CD4-positive, alpha-beta T cell treated with Interleukin-15 for 1 hour (primary cell): ENCODE results near the gene PPP1R12B.

Source experiments
- DNase-seq: peaks from one replicate; pipeline ENCODE4 v3.0.0-alpha.2; 2020

The PPP1R12B gene, protein sequence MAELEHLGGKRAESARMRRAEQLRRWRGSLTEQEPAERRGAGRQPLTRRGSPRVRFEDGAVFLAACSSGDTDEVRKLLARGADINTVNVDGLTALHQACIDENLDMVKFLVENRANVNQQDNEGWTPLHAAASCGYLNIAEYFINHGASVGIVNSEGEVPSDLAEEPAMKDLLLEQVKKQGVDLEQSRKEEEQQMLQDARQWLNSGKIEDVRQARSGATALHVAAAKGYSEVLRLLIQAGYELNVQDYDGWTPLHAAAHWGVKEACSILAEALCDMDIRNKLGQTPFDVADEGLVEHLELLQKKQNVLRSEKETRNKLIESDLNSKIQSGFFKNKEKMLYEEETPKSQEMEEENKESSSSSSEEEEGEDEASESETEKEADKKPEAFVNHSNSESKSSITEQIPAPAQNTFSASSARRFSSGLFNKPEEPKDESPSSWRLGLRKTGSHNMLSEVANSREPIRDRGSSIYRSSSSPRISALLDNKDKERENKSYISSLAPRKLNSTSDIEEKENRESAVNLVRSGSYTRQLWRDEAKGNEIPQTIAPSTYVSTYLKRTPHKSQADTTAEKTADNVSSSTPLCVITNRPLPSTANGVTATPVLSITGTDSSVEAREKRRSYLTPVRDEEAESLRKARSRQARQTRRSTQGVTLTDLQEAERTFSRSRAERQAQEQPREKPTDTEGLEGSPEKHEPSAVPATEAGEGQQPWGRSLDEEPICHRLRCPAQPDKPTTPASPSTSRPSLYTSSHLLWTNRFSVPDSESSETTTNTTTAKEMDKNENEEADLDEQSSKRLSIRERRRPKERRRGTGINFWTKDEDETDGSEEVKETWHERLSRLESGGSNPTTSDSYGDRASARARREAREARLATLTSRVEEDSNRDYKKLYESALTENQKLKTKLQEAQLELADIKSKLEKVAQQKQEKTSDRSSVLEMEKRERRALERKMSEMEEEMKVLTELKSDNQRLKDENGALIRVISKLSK

GRCh38 chr1:202348509-202349205 is at the start of gene PPP1R12B:
TSS of gene PPP1R12B (plus strand) at chr1:202348699. CDS start at chr1:202348852, 153 bp downstream.
- peak; percentile 98 for DNase-seq

DNA sequence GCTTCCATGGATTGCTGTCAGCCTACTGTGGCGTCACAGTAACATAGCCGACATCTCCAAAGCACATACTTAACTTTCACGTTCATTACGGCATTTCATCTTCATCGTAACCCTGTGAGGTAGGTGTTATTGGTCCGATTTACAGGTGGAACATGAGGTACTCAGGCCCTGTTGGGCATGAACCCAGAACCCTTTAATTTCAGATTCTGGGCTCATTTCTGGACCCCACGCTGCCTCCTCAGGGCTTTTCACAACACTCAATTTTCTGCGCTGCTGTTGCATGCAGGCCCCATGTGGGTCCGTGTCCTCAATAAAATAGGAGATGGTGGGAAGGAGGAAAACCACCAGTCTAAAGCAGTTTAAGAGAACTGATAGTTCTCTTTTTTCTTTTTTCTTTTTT is 46.3 kb upstream of the PPP1R12B start:
- DNase-seq, result no peak

DNA sequence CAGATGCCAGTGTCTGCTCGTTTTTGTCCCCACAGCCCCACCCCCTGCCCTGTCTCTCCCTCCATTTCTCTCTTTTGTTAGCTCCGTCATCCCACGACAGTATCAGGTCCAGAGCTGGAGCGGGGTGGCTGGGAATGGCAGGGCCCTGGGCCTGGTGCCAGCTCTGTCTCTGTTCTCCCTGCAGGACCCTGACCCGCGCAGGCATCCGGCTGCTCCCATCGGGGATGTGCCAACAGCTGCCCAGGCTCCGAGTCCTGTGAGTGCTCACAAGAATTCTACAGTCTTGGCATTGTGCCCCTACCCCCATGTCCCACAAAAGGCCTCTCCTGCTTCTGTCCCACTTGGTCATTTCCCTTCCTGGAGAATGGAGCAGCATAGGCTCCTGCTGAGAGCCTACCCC is 44.1 kb upstream of the PPP1R12B start:
- DNase-seq, result no peak

DNA sequence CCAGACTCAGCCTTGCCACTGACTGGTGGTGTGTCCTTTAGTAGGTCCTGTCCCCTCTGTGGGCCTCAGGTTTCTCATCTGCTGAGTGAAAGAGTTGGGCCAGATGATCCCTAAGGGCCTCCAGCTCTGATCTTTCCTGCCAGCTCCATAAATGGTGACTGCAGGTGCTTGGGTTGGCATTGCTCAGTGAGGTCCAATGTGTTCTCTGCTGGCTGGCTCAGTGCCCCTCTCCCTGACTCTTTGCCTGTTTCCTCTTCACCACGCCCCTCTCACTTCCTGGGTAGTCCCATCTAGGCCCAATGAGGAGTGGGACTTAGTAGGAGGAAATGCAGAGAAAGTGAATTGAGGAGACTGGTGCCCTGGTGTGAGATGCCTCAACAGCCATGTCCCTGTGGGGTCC is 43.3 kb upstream of the PPP1R12B start:
- no peak for DNase-seq

DNA sequence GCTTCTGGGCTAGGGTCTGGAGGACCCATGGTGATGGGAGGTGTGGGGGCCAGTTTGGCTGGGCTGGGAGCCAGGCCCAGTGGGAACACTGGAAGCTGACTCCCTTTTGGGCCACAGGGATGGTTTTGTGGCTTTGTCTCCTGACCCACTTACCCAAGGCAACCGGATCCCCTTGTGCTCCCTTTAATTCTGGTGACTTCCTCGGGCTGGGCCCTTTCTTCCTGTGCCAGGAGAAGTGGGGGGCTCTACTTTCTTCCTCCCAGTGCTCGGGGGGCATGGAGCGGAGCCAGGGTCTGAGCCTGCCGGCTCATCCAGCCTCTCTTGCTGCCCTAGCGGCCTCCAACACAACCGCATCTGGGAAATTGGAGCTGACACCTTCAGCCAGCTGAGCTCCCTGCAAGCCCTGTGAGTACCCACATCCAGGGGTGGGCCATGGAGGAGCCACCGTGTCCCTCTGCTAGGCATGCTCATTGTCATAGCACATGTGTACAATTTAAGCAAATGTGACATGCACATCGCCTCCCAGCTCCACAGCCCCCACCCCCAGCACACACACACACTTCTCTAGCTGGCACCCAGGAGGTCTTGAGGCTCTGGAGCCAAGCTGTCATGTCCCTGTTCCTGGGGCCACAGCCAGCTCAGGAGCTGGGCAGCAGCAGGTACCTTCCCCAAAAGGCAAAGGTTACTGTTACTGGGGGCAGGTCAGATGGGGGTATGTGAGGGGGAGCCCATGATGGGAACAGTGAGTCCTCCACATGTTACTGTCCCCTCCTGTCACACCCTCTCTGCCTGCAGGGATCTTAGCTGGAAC is 41.8 kb upstream of the PPP1R12B start:
- DNase-seq, result no peak

DNA sequence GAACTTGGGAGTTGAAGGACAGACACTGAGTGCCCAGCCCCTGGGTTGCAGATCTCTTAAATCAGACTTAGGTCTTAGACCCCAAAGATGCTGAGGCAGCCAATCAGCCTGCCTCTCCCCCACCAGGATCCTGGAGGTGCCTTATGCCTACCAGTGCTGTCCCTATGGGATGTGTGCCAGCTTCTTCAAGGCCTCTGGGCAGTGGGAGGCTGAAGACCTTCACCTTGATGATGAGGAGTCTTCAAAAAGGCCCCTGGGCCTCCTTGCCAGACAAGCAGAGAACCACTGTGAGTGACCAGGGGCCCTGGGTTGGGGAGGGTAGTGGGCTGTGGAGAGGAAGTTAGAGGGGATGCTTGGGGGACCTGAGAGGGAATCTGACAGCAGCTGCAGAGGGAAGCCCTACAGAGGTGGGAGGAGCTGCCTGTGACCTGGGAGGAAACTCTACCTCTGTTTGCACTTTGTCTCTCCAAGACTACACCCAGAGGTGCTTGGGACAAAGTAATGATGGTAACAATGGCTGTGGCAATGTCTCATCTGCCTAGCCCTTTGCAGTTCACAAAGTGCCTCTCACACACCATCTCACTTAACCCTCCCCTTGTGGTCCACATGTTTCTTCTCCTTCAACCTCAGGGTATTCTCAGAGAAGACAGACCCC is 38.3 kb upstream of the PPP1R12B start:
- DNase-seq, result no peak

- DNase-seq, result no peak
Observed at GRCh38 chr1:202310746-202311145, 37.8 kb upstream of the PPP1R12B start.

GRCh38 chr1:202311875-202312635 is 36.4 kb upstream of the PPP1R12B start:
- DNase-seq, result no peak

GRCh38 chr1:202315576-202316168 is 32.8 kb upstream of the PPP1R12B start:
- peak; percentile 63 for DNase-seq

DNA sequence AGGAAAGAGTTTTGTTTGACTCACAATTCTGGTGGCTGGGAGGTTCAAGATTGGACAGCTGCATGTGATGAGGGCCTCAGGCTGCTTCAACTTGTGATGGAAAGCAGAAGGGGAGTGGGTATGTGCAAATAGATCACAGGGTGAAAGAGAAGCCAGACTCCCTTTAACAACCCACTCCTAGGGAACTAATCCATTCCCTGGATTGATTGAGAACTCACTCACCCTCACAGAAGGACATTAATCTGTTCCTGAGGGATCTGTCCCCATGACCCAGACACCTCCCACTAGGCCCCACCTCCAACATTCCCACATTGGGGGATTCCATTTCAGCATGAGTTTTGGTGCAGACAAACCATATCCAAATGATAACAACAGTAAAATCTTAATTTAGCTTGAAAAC is 32.3 kb upstream of the PPP1R12B start:
- no peak for DNase-seq

DNA sequence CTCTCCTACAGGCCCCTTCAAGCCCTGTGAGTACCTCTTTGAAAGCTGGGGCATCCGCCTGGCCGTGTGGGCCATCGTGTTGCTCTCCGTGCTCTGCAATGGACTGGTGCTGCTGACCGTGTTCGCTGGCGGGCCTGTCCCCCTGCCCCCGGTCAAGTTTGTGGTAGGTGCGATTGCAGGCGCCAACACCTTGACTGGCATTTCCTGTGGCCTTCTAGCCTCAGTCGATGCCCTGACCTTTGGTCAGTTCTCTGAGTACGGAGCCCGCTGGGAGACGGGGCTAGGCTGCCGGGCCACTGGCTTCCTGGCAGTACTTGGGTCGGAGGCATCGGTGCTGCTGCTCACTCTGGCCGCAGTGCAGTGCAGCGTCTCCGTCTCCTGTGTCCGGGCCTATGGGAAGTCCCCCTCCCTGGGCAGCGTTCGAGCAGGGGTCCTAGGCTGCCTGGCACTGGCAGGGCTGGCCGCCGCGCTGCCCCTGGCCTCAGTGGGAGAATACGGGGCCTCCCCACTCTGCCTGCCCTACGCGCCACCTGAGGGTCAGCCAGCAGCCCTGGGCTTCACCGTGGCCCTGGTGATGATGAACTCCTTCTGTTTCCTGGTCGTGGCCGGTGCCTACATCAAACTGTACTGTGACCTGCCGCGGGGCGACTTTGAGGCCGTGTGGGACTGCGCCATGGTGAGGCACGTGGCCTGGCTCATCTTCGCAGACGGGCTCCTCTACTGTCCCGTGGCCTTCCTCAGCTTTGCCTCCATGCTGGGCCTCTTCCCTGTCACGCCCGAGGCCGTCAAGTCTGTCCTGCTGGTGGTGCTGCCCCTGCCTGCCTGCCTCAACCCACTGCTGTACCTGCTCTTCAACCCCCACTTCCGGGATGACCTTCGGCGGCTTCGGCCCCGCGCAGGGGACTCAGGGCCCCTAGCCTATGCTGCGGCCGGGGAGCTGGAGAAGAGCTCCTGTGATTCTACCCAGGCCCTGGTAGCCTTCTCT is 30.3 kb upstream of the PPP1R12B start:
- no peak for DNase-seq

- no peak for DNase-seq
Observed at GRCh38 chr1:202319381-202320080, 29.0 kb upstream of the PPP1R12B start.

DNA sequence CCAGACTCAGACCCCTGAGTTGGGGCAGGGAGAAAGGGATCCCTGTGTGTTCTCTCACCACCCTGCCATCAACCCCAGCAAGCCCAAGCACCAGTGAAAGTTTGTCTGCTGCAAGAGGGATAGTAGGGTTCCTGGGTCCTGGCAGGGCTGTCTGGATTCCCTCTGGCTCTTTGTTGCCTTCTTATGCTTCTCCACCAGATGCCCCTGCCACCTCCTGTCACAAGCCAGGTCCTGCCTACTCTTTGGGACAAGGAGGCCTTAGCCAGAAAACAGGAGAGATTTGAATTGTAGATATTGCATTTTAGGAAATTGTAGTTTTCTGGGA is 28.5 kb upstream of the PPP1R12B start:
- no peak for DNase-seq

GRCh38 chr1:202323731-202324130 is 24.8 kb upstream of the PPP1R12B start:
- DNase-seq, result no peak

GRCh38 chr1:202324646-202325045 is 23.9 kb upstream of the PPP1R12B start:
- no peak for DNase-seq

DNA sequence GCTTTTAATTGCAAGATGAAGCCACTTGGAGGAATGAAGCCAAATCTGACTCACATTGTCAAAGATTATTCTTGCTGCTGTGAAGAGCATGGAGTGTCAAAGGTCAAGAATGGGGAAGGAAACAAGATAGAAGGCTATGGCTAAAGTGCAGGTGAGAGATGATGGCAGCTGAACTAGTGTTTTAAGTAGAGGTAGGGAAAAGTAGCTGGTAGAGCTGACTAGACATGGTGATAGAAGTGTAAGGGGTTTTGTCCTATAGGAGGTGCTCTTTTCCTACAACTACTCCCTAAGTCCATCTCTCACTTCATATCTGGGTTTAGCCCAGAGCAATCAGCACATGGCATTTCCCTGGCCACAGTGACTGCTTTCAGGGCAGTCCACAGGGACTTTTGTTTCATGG is 18.6 kb upstream of the PPP1R12B start:
- no peak for DNase-seq

GRCh38 chr1:202333861-202334260 is 14.6 kb upstream of the PPP1R12B start:
- no peak for DNase-seq

GRCh38 chr1:202343652-202344349 is 4.7 kb upstream of the PPP1R12B start:
- no peak for DNase-seq
